GM19452 (cell line): ENCODE results near the gene USP7.
A peak's percentile ranks its signal among the peaks of the same experiment; 100 is the strongest.
"Not testable (repeated sequence)": the region's sequence is repeated elsewhere in the genome, so short reads cannot be mapped to it uniquely, and the experiment has no call there.

Experiments
- ATAC-seq: cut with Tn5 transposase; IDR thresholded peaks from one replicate; pipeline ENCODE4 v1.9.1; 2021; ENCODE audit not compliant: unreplicated experiment

The USP7 gene

DNA sequence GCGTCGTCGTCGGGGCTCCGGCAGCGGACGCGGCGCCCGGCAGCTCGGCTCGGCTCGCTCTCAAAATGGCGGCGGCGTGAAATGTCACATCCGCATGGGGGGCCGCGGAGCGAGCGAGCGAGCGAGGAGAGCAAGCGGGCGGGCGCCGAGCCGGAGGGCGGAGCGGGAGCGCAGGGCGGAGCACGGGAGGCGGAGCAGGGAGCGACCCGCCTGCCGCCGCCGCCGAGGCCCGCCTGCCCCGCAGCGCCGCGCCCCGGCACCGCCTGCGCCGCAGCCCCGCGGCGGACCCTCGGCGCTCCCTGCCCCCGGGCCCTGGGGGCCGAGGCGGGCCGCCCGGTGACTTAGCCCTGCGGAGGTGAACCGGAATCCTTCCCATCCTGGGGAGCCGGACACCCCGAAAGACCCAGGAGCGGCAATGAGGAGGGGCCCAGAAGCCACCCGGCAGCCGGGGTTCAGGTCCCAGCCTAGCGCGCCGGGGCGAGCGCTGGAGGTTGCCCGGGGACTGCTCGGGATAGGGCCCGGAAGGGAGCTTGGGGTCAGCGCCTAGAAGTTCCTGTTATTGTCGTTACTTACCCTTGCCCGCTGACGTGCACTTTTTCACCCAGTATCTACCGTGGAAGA is at the start of gene USP7:
TSS of gene USP7 (minus strand) at position 86 of the 621 bp plus-strand sequence. CDS start 621 bp downstream, outside the sequence.
- ATAC-seq, result peak; percentile 79

DNA sequence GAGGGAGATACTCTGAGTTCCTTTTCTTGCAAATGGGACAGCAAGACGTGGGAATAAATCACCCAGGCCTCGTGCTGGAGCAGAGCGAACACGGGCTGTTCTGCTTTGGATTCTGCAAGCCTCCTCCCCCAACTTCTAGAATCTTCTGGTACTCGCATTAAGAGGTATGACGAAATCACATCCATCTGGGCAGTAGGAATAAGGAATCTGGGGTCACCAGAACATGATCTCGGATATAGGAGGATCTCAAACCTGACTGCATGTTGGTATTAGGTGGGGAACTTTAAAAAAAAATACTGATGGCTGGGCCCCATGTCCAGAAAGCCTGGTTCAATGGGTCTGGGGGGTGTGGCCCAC is 49.8 kb upstream of the USP7 start:
- ATAC-seq, result no peak

DNA sequence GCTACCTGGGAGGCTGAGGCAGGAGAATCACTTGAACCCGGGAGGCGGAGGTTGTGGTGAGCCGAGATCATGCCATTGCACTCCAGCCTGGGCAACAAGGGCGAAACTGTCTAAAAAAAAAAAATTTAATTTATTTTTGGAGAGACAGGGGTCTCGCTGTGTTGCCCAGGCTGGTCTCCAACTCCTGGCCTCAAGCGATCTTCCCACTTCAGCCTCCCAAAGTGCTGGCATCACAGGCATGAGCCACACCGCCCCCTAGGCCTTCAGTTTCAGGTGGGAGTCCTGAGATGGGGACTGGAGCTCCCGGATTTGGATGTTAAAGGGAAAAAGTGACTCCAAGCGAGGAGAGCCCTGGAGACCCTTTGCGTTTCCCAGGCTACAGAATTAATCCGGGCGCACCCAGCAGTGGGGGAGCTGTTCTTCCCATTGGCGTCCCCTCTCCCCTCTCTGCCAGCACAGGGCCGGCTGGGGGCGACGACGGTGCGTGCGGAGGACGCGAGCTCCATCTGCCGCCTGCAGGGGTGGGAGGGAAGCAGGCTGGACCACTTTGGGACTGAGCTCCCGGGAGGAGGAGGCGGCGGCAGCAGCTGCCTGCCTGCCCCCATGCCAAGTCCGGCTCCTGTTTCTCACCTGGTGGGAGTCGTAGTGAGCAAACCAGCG is 49.3 kb upstream of the USP7 start:
- no peak for ATAC-seq

DNA sequence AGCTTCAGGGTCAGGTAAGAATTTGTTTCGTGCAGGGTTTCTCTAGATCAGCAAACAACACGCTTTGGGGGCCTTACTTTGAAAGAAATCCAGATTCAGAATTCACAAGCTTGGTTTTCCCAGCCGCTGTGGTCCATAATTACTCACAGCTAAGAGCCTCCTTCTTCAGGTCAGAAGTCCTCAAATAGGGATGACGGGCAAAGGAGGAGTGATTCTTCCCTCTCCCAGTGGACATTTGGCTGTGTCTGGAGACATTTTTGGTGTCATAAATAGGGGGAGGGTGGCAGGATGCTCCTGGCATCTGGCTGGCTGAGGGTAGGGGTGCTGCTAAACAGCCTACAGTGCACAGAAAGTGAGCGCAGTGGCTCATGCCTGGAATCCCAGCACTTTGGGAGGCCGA is 48.6 kb upstream of the USP7 start:
- no peak for ATAC-seq

DNA sequence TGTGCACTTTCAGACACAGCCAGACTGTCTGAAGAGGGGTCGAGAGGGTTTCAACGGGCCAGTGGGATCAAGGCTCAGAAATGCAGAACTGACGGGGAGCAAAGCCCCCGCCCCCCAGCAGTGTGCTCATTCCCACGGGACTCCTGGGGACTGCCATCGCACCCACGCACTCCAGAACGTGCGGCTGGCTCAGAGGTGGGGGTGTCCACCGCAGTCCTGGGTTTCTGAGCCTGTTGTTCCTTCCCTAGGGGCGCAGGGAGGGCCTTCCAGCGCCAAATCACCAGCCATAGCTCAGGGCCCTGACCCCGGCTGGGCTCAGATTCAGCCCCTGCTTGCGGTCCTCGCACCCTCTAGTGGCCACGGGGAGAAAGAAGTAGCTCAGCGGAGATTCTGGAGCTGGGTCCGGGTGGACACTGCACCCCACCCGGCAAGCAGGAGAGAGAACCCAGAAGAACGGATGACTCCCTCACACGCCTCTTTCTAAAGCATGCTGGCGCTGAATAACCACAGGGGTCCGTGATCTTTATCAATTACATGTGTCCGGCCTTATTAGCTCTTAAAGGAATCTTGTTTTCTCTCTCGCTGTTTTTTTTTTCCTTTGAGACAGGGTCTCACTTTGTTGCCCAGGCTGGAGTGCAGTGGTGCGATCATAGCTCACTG is 45.0 kb upstream of the USP7 start:
- ATAC-seq, result peak; percentile 76

DNA sequence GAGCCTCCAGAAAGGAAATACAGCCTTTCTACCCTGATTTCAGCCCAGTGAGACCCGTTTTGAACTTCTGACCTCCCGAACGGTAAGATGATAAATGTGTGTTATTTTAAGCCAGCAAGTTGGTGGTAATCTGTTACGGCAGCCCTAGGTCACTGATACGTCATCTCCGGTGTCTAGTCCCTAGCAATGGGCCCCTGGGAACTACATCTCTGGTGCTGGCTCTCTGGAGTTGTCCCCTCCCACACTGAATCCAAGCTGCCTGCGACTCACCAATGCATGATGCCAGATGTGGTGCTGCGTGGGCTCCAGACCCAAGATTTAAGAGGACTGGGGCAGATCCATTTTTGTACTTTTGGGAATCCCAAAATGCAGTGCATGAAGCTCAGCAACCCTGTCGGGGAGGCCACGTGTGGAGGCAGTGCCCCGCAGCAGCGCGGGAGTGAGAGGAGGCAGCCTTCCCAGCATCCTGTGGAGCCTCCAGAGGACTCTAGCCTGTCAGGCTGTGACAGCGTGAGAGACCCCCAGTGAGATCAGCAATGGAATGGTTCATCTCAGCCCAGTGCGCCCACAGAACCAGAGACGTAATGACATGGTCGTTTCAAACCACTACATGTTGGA is 43.6 kb upstream of the USP7 start:
- no peak for ATAC-seq

DNA sequence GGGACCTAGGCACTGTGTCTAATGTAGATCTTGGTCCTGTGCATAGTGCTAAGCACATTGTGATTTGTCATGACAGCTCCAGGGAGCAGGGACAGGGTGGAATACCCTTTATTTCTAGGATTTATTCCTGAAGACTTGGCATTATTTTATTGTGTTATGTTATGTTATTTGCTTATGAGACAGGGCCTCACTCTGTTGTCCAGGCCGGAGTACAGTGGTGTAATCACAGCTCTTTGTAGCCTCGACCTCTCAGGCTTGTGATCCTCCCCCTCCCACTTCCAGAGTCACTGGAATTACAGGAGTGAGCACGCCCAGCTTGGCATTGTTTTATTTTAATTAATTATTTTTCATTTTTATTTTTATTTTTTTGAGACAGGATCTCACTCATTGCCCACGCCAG is 40.5 kb upstream of the USP7 start:
- ATAC-seq, result no peak

DNA sequence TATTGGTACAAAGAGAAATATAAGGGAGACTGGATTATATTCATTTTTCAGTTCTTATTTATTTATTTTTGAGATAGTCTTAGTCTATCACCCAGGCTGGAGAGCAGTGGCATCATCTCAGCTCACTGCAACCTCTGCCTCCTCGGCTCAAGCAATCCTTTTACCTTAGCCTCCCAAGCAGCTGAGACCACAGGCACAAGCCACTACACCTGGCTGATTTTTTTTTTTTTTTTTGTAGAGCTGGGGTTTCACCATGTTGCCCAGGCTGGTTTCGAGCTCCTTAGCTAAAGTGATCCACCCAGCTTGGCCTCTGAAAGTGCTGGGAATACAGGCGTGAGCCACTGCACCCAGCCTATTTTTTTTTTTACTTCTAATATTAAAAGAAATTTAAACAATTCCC is 40.1 kb upstream of the USP7 start:
- no peak for ATAC-seq

DNA sequence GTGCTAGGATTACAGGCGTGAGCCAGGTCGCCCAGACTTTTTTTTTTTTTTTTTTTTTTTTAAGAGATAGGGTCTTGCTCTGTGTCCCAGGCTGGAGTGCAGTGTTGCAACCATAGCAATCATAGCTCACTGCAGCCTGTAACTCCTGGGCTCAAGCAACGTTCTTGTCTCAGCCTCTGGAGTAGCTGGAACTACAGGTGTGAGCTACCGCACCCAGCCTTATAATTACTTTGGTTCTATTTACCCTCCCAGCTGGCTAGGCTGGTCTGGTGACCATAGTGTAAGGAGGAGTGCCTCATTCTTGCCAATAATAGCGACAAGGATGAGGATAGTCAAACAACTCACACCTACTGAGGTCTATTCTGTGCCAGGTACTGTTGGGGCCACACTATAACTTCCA is 39.6 kb upstream of the USP7 start:
- no peak for ATAC-seq

DNA sequence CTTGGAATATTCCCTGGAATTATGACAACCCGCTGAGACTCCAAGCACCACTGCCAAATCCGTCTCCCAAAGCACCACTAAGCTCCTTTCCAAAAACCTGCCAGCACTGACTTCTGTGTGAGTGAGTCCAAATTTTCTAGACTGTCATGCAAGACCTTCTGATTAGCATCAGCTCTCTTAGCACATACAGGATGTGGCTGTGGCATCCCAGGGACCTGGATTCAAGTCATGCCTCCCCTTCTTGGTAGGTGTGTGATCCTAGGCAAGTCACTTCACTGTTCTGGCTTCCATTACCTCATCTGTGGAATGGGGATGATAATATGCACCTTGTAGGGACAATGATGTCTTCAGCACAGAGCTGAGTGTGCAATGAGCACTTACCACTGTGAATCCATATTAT is 38.3 kb upstream of the USP7 start:
- no peak for ATAC-seq

DNA sequence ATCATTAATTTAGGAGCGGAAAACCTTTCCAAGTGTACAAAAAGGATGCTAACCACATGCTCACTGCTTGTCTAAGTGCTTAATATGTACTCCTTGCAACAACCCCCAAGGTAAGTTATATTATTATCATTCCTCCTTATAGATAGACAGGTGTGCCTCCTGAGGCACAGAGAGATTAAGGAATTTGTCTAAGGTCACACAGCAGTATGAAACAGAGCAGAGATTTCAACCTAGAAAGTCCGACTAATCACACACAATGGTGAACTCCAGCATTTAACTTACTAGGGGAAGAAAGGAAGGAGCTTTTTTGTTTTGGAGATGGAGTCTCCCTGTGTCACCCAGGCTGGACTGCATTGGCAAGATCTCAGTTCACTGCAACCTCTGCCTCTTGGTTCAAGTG is 37.0 kb upstream of the USP7 start:
- no peak for ATAC-seq

DNA sequence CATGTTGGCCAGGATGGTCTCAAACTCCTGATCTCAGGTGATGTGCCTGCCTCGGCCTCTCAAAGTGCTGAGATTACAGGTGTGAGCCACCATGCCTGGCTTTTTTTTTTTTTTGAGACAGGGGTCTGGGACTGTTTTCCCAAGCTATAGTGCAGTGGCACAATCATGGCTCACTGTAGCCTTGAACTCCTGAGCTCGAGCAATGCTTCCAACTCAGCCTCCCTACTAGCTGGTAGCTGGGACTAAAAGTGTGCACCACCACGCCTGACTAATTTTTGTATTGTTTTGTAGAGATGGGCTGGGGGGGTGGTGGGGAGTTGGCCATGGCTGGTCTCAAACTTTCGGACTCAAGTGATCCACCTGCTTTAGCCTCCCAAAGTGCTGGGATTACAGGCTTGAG is 36.1 kb upstream of the USP7 start:
- no peak for ATAC-seq

DNA sequence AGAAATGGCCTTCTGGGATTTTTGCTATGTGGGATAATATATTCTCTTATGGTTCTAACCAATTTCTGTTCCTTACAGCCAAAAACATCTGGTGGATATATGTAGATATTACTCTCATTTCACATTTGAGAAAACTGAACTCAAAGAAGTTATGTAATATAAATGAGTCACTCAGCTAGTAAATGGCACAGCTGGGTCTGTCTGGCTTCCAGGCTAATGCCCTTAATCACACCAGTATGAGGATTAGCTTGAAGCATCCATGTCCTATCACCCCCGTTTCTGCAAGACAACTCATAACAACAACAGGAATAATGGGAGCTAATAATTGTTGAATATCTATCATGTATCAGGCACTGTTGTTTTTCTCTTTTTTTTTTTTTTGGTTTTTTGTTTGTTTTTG is 34.4 kb upstream of the USP7 start:
- ATAC-seq, result no peak

DNA sequence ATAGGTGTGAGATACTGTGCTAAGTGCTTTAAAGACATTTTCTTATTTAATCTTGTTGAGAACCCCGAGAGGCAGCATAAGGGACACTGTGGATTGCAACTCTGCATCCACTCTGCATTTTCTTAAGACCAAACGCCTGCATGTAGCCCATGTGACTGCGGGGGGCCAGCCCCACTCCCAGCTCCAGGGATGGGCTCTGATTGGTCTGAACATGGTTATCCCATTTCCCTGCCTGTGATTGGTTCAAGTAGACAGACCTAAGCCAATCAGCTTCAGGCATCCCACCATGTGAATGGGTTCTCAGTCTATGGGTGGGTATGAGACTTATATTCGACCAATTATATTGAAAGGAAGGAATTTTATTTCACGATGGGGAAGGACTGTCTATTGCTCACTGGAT is 33.2 kb upstream of the USP7 start:
- ATAC-seq, result no peak

DNA sequence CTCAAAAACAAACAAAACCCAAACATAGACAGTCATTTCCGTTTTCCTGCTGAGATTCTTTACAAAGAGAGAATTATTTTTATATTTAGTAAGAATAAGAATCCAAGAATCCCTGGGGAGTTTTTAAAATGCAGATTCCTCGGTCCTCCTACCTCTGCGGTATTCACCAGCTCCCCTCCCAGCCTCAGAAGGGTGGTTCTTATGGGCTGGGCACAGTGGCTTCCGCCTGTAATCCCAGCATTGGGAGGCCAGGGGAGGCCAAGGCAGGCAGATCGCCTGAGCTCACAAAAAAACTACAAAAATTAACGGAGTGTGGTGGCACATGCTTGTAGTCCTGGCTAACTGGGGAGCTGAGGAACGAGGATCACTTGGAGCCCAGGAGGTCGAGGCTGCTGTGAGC is 26.7 kb upstream of the USP7 start:
- no peak for ATAC-seq

DNA sequence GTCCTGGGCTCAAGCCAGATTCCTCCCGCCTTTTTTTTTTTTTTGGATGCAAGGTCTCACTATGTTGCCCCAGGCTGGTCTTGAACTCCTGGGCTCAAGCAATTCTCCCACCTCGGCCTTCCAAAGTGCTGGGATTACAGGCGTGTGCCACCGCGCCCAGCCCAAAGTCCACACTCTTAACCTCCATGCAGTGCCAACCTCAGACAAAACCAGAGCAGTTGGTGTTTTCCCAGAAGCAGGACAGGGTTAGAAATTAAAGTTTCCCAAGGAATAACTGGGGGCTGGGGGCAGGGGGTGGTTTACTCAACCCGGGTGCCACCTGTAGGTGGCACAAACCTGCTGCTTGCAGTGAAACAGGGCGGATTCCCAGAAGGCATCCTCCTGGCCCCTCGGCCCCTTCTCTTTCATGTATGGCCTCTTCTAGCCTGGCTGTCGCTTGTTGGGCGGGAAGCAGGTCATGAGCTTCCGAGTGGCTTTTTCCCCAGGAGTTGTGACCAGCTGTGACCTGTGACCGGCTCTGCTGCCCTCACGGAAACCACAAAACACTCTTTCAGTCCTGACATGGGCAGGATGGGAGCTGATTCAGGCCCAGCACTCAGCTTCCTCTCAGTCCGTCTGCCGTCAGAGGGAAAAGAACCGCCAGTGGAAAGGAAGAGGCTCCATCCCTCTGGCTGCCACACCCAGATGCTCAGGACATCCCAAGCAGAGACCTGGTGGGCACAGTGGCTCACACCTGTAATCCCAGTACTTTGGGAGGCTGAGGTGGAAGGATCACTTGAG is 25.6 kb upstream of the USP7 start:
- ATAC-seq, result no peak

DNA sequence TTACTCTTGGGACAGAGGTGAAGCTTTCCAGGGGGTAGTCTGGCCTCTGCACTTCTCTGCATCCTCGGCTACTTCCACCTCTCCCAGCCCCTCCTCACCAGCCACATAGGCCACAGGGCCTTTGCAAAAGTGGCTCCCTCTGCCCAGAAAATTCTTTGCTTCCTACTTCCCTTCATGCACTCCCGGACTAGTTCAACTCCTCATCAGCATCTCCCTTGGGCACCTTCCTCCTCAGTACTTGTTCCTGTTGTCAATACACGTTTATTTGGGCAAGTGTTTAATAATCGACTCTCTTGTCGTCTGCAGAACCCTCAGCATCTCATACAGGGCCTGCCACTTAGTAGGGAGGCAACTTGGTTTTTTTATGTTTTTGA is 23.1 kb upstream of the USP7 start:
- ATAC-seq, result no peak

DNA sequence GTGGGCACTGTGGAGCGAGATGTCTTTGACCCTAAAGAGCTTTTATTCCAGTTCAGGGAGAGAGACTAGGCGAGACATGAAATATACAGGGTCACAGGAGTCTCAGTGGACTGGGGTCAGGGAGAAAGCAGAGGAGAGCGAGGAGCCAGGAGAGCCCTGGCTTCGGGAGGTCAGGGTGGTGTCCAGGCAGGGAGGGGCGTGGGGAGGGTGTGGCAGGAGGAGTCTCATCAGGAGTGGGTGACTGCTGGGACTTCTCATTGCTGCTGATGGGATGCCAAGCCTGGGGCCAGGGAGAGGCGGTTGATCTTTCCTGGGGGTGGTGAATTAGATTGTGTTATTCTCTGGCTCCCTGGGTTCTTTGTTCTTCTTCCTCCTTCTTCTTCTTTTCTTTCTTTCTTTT is 22.4 kb upstream of the USP7 start:
- ATAC-seq, result no peak

DNA sequence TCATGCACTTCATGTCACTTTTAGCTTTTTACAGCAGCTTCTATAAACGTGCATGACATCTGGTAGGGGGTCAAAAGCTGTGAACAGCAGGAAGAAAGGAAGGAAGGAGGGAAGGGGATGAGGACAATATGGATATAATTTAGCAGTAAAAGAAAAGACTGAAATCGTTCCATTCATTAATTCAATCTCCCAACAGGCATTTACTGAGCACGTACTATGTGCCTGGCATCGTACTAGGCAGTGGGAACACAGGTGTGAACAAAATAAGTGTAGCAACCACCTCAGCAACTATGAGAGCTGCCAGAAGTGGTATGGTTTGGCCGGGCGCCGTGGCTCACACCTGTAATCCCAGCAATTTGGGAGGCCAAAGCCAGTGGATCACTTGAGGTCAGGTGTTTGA is 19.1 kb upstream of the USP7 start:
- ATAC-seq, result no peak

DNA sequence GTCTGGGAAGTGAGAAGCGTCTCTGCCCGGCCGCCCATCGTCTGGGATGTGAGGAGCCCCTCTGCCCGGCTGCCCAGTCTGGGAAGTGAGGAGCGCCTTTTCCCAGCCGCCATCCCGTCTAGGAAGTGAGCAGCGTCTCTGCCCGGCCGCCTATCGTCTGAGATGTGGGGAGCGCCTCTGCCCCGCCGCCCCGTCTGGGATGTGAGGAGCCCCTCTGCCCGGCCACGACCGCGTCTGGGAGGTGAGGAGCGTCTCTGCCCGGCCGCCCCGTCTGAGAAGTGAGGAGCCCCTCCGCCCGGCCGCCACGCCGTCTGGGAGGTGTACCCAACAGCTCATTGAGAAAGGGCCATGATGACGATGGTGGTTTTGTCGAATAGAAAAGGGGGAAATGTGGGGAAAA is 18.2 kb upstream of the USP7 start:
- ATAC-seq, result not testable (repeated sequence)

DNA sequence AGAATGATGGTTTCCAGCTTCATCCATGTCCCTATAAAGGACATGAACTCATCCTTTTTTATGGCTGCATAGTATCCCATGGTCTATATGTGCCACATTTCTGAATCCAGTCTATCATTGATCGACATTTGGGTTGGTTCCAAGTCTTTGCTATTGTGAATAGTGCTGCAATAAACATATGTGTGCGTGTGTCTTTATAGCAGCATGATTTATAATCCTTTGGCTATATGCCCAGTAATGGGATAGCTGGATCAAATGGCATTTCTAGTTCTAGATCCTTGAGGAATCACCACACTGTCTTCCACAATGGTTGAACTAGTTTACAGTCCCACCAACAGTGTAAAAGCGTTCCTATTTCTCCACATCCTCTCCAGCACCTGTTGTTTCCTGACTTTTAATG is 12.5 kb upstream of the USP7 start:
- not testable (repeated sequence) for ATAC-seq

DNA sequence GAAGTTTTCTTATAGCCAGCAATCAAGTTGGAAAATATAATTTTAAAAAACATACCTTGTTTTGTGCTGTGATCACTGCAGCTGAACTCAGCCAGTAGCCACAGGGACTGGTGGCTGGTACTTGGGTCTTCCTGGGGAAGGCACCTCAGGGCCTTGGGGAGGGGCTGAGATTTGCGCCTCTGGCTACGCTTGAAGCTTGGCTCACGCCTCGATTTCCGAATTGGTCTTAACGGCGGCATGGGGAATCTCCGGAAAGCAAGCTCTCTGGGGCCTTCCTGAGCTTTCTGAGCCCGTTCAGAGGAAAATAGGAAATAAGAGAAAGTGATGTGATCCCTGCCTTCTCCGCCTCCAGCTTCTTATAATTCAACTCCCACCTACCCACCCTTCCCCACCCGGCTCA is 11.3 kb upstream of the USP7 start:
- no peak for ATAC-seq
